Measurements from ENCODE around the gene UBP1.

DNA sequence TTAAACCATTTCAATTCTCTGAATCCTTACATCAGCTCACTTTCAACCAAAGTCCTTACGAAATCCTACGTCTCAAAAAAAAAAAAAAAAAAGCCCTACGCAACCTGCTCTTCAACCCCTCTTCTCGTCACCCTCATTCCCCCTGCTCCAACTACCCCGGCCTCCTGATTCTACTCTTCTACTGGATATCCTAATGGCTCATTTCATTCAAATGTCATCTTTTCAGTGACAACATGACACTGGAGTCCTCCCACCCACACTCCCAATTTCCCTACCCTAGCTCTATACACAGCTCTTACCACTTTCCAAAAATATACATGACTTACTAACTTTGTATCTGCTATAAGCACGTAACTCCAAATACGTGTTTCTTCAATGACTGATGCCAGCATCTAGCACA is 11.5 kb downstream of the UBP1 start:
- TF ChIP-seq, protein P1, sequence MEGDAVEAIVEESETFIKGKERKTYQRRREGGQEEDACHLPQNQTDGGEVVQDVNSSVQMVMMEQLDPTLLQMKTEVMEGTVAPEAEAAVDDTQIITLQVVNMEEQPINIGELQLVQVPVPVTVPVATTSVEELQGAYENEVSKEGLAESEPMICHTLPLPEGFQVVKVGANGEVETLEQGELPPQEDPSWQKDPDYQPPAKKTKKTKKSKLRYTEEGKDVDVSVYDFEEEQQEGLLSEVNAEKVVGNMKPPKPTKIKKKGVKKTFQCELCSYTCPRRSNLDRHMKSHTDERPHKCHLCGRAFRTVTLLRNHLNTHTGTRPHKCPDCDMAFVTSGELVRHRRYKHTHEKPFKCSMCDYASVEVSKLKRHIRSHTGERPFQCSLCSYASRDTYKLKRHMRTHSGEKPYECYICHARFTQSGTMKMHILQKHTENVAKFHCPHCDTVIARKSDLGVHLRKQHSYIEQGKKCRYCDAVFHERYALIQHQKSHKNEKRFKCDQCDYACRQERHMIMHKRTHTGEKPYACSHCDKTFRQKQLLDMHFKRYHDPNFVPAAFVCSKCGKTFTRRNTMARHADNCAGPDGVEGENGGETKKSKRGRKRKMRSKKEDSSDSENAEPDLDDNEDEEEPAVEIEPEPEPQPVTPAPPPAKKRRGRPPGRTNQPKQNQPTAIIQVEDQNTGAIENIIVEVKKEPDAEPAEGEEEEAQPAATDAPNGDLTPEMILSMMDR (optimal IDR thresholded peaks at IDR 0.05 in 1 of 3, IDR thresholded peaks at IDR 0.05 in 1 of 3, conservative IDR thresholded peaks at IDR 0.05 in 1 of 3; ENCODE audit: extremely low read depth in 1 of 3, insufficient read depth in 2 of 3, low read length in 3 of 3): no peak
- TF ChIP-seq EZH2 (IDR thresholded peaks at IDR 0.05; ENCODE audit: low read length): no peak
